ENCODE results near the gene MICAL3. TPM values are rescaled to one million over a fixed set of nuclear protein-coding genes. Genes with fewer than 3 reads are reported as not detected.

Gene MICAL3
- total RNA-seq, 6 experiments from 2014 or later = 38.6 to 44.1 (median 39.7) TPM

DNA sequence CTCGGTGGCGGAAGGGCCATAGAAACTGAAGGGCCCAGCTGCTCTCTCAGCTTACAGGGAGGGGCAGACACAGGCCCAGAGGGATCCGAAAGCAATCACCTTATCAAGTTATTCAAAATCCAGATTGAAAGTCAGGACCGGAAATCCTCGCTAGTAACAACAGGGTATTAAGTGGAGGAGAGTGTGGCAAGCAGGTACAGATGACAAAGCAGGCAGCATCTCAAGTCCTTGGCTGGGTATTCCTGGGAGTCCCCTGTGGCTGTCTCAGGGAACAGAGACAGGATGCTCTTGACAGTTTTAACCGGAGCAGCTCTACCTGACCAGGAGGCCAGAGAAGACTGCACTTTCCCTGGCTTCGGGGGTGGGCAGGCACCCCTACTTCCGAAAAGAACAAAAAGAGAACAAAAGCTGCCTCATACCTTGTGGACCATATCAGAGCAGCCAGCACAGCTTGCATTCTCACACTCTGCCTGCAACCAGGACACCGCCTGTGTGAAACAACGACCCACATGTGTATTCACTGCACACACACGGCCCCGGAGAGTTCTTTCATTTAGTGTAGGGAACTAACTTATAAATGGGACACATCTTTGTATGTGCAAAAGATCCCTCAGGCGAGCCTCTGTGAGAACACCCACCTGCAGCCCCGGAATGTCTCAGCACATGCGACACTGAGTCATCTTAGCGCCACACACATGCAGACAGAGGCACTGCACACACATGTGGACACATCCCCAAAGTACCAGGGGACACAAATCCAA lies 78.3 kb downstream of the MICAL3 start:
- H3K9me3 Mint-ChIP-seq = no peaks in the 10 kb centered on the region
- H3K27ac Mint-ChIP-seq = no peak overlapping the region
- peaks cover 17% of the 10 kb centered on the region for H3K4me1 Mint-ChIP-seq (ENCODE audit: low read depth)
- no peak overlapping the region for H3K4me3 Mint-ChIP-seq
- H3K36me3 Mint-ChIP-seq (ENCODE audit: low read depth) = peaks cover 3% of the 10 kb centered on the region; the same call in 1 of the 2 replicates
- no peak for DNase-seq
- TF ChIP-seq CTCF (IDR thresholded peaks at IDR 0.05) = no peak
- no peaks in the 10 kb centered on the region; the same call in 1 of the 2 replicates for H3K27me3 Mint-ChIP-seq (ENCODE audit: insufficient read depth)

- no peaks in the 10 kb centered on the region for H3K36me3 Mint-ChIP-seq (ENCODE audit: low read depth)
- no peak overlapping the region for H3K27ac Mint-ChIP-seq
- no peaks in the 10 kb centered on the region for H3K27me3 Mint-ChIP-seq (ENCODE audit: insufficient read depth)
- peaks cover 11% of the 10 kb centered on the region for H3K4me1 Mint-ChIP-seq (ENCODE audit: low read depth)
- H3K4me3 Mint-ChIP-seq = no peak overlapping the region
- no peak for DNase-seq
- no peak for TF ChIP-seq CTCF (IDR thresholded peaks at IDR 0.05)
- H3K9me3 Mint-ChIP-seq = no peaks in the 10 kb centered on the region
Observed at GRCh38 chr22:17945156-17945887, 79.0 kb downstream of the MICAL3 start.

GRCh38 chr22:17944256-17944655 lies 80.1 kb downstream of the MICAL3 start:
- H3K4me3 Mint-ChIP-seq = no peak overlapping the region
- H3K4me1 Mint-ChIP-seq (ENCODE audit: low read depth) = peaks cover 1% of the 10 kb centered on the region
- H3K27ac Mint-ChIP-seq = no peak overlapping the region
- DNase-seq = no peak
- no peaks in the 10 kb centered on the region for H3K9me3 Mint-ChIP-seq
- H3K36me3 Mint-ChIP-seq (ENCODE audit: low read depth) = no peaks in the 10 kb centered on the region; the same call in 1 of the 2 replicates
- TF ChIP-seq CTCF (IDR thresholded peaks at IDR 0.05) = no peak
- H3K27me3 Mint-ChIP-seq (ENCODE audit: insufficient read depth) = no peaks in the 10 kb centered on the region

- no peaks in the 10 kb centered on the region; the same call in 1 of the 2 replicates for H3K36me3 Mint-ChIP-seq (ENCODE audit: low read depth)
- DNase-seq = no peak
- H3K9me3 Mint-ChIP-seq = no peaks in the 10 kb centered on the region
- no peaks in the 10 kb centered on the region for H3K4me1 Mint-ChIP-seq (ENCODE audit: low read depth)
- no peak overlapping the region for H3K27ac Mint-ChIP-seq
- no peak for TF ChIP-seq CTCF (IDR thresholded peaks at IDR 0.05)
- H3K4me3 Mint-ChIP-seq = no peak overlapping the region
- no peaks in the 10 kb centered on the region for H3K27me3 Mint-ChIP-seq (ENCODE audit: insufficient read depth)
Observed at GRCh38 chr22:17943533-17944249, 80.7 kb downstream of the MICAL3 start.

- H3K4me1 Mint-ChIP-seq (ENCODE audit: low read depth) = no peaks in the 10 kb centered on the region
- no peak for DNase-seq
- TF ChIP-seq CTCF (IDR thresholded peaks at IDR 0.05) = no peak
- no peak overlapping the region for H3K4me3 Mint-ChIP-seq
- H3K27me3 Mint-ChIP-seq (ENCODE audit: insufficient read depth) = no peaks in the 10 kb centered on the region
- H3K27ac Mint-ChIP-seq = no peak overlapping the region
- H3K36me3 Mint-ChIP-seq (ENCODE audit: low read depth) = no peaks in the 10 kb centered on the region; the same call in 1 of the 2 replicates
- H3K9me3 Mint-ChIP-seq = no peaks in the 10 kb centered on the region
Observed at GRCh38 chr22:17942721-17943120, 81.6 kb downstream of the MICAL3 start.

Data from HFFc6 (cell line).